Measurements from ENCODE around the gene GCSAM.
A peak's percentile ranks its signal among the peaks of the same experiment; 100 is the strongest.
"Not testable (repeated sequence)": the region's sequence is repeated elsewhere in the genome, so short reads cannot be mapped to it uniquely, and the experiment has no call there.

Gene GCSAM

GRCh38 chr3:112097378-112097777 is 35.7 kb downstream of the GCSAM start:
- DNase-seq: no peak

- DNase-seq: no peak
Measured at GRCh38 chr3:112096176-112096575, 36.9 kb downstream of the GCSAM start.

GRCh38 chr3:112095731-112096130 is 37.3 kb downstream of the GCSAM start:
- no peak for DNase-seq

- no peak for DNase-seq
Measured at GRCh38 chr3:112093180-112093522, 39.9 kb downstream of the GCSAM start.

- DNase-seq: no peak
Measured at GRCh38 chr3:112092496-112093179, 40.4 kb downstream of the GCSAM start.

- DNase-seq: peak; percentile 79 to 91
Measured at GRCh38 chr3:112090887-112091586, 42.0 kb downstream of the GCSAM start.

- DNase-seq: no peak
Measured at GRCh38 chr3:112089956-112090886, 42.8 kb downstream of the GCSAM start.

- no peak for DNase-seq
Measured at GRCh38 chr3:112088944-112089343, 44.1 kb downstream of the GCSAM start.

- DNase-seq: no peak
Measured at GRCh38 chr3:112087746-112088145, 45.3 kb downstream of the GCSAM start.

GRCh38 chr3:112086875-112087524 is 46.0 kb downstream of the GCSAM start:
- no peak for DNase-seq

GRCh38 chr3:112086076-112086854 is 46.8 kb downstream of the GCSAM start, which contains the start of gene C3orf52:
Gene C3orf52 (plus strand): TSS chr3:112086389. CDS start chr3:112086408, 19 bp downstream.
- peak; percentile 50 to 68 for DNase-seq

- DNase-seq: no peak
Measured at GRCh38 chr3:112085735-112086075, 47.3 kb downstream of the GCSAM start.

GRCh38 chr3:112084980-112085705 is 47.9 kb downstream of the GCSAM start:
- DNase-seq: no peak

- DNase-seq: peak; percentile 19 to 56
Measured at GRCh38 chr3:112083239-112083638, 49.8 kb downstream of the GCSAM start.

- DNase-seq: no peak
Measured at GRCh38 chr3:112078125-112079083, 54.6 kb downstream of the GCSAM start.

GRCh38 chr3:112074616-112075497 is 58.2 kb downstream of the GCSAM start:
- DNase-seq: peak; percentile 74 to 88

- DNase-seq: no peak
Measured at GRCh38 chr3:112074006-112074405, 59.0 kb downstream of the GCSAM start.

- DNase-seq: not testable (repeated sequence)
Measured at GRCh38 chr3:112072387-112073060, 60.5 kb downstream of the GCSAM start.
